SK-N-SH (cell line): ENCODE results near the gene TFE3. TPM values are rescaled to one million over a fixed set of nuclear protein-coding genes. Genes with fewer than 3 reads are reported as not detected.
"Not testable (repeated sequence)": the region's sequence is repeated elsewhere in the genome, so short reads cannot be mapped to it uniquely, and the experiment has no call there.

ENCODE experiments used
- CTCF ChIA-PET: fragments of 300-600, 350-600 bp; formaldehyde crosslinking; extraction: SDS; loops from one replicate; lab custom pipeline; 2021; lab: Yijun Ruan, JAX
- POLR2A ChIA-PET: fragments of 350-600 bp; sonication (Branson Sonifier 250); formaldehyde crosslinking; extraction: SDS; loops from one replicate; lab custom pipeline; 2020; ENCODE audit warnings: antibody characterized with exemption, inconsistent platforms; lab: Yijun Ruan, JAX
- DNase-seq: peaks from one replicate; pipeline ENCODE4 v3.0.0; 2012
- H2AFZ ChIP-seq: fragments of 200-600 bp; sonication (generic); 2 replicates; pipeline ENCODE4 v1.8.1; 2016; ENCODE audit warnings: antibody characterized with exemption, mild to moderate bottlenecking, low read depth
- H3F3A ChIP-seq: fragments of 200-600 bp; sonication (generic); replicated peaks from 2 replicates; pipeline ENCODE3; 2016; ENCODE audit warnings: antibody characterized with exemption, mild to moderate bottlenecking; ENCODE audit not compliant: insufficient read depth
- H3K27ac ChIP-seq, 2 experiments: fragments of 200-500 bp in 1 of 2; fragments of 200-600 bp in 1 of 2; sonication (Bioruptor generic) in 1 of 2; sonication (generic), shearing (Covaris generic) in 1 of 2; 2 replicates each; pipeline versions ENCODE4 v1.5.1 to v1.6.1; 2014 to 2016; ENCODE audit warnings: low read depth in 2 of 2, inconsistent platforms in 1 of 2, low read length in 1 of 2, mild to moderate bottlenecking in 1 of 2, mixed read lengths in 1 of 2
- H3K27me3 ChIP-seq: fragments of 200-600 bp; sonication (generic), shearing (Covaris generic); 2 replicates; pipeline ENCODE4 v1.6.1; 2016; ENCODE audit warnings: mixed run types; ENCODE audit not compliant: insufficient read depth
- H3K36me3 ChIP-seq, 2 experiments: fragments of 200-500 bp in 1 of 2; fragments of 200-600 bp in 1 of 2; sonication (Bioruptor generic) in 1 of 2; sonication (generic) in 1 of 2; replicated peaks in 1 of 2; 2 replicates each; pipeline versions ENCODE3 to v1.5.1; 2014 to 2016; ENCODE audit warnings: low read length in 1 of 2, mild to moderate bottlenecking in 1 of 2; ENCODE audit not compliant: insufficient read depth in 2 of 2, control insufficient read depth in 1 of 2
- H3K4me1 ChIP-seq, 2 experiments: fragments of 200-500 bp in 1 of 2; fragments of 200-600 bp in 1 of 2; sonication (Bioruptor generic) in 1 of 2; sonication (generic), shearing (Covaris generic) in 1 of 2; 2 replicates each; pipeline versions ENCODE4 v1.5.1 to v1.6.1; 2014 to 2016; ENCODE audit warnings: low read depth in 1 of 2, low read length in 1 of 2, mixed run types in 1 of 2; ENCODE audit not compliant: insufficient read depth in 2 of 2, control insufficient read depth in 1 of 2
- H3K4me2 ChIP-seq: fragments of 200-600 bp; sonication (generic), shearing (Covaris generic); 2 replicates; pipeline ENCODE4 v1.6.1; 2017; ENCODE audit warnings: mixed run types
- H3K4me3 ChIP-seq, 2 experiments: fragments of 200-500 bp in 1 of 2; fragments of 200-600 bp in 1 of 2; sonication (Bioruptor generic) in 1 of 2; sonication (generic), shearing (Covaris generic) in 1 of 2; 2 replicates each; pipeline versions ENCODE4 v1.5.1 to v1.8.1; 2014 to 2016; ENCODE audit warnings: low read depth in 2 of 2, inconsistent platforms in 1 of 2, low read length in 1 of 2, mild to moderate bottlenecking in 1 of 2, mixed read lengths in 1 of 2, moderate library complexity in 1 of 2
- H3K79me2 ChIP-seq: fragments of 200-600 bp; sonication (generic); 2 replicates; pipeline ENCODE4 v1.8.1; 2017; ENCODE audit warnings: mild to moderate bottlenecking; ENCODE audit not compliant: insufficient read depth
- H3K9ac ChIP-seq: fragments of 200-600 bp; sonication (generic); 2 replicates; pipeline ENCODE4 v1.6.1; 2017; ENCODE audit warnings: mixed run types
- H3K9me2 ChIP-seq: fragments of 200-600 bp; sonication (generic); 2 replicates; pipeline ENCODE4 v1.6.1; 2017; ENCODE audit warnings: mixed run types
- H3K9me3 ChIP-seq: fragments of 200-600 bp; sonication (generic); 2 replicates; pipeline ENCODE4 v1.6.1; 2017; ENCODE audit warnings: mixed run types, mild to moderate bottlenecking, moderate library complexity
- H4K20me1 ChIP-seq: fragments of 200-600 bp; sonication (generic); 2 replicates; pipeline ENCODE4 v1.6.1; 2017; ENCODE audit warnings: mild to moderate bottlenecking, mixed run types; ENCODE audit not compliant: insufficient read depth
- ELF1 ChIP-seq: IDR thresholded peaks from 2 replicates; pipeline ENCODE4 v1.4.0; 2012
- EZH2phosphoT487 ChIP-seq: fragments of 200-600 bp; sonication (generic); IDR thresholded peaks from 2 replicates; pipeline ENCODE4 v1.6.1; 2017; ENCODE audit warnings: low read depth, mixed run types, mild to moderate bottlenecking, antibody characterized with exemption, moderate library complexity, borderline replicate concordance
- FOSL2 ChIP-seq: IDR thresholded peaks from 2 replicates; pipeline ENCODE4 v1.4.0; 2012; ENCODE audit warnings: low read depth, mild to moderate bottlenecking, moderate library complexity, borderline replicate concordance
- FOXJ3 ChIP-seq: sonication (generic); formaldehyde crosslinking; IDR thresholded peaks from 2 replicates; pipeline ENCODE4 v1.5.1; 2020; ENCODE audit warnings: mild to moderate bottlenecking, missing genetic modification reagents
- FOXM1 ChIP-seq: IDR thresholded peaks from 2 replicates; pipeline ENCODE4 v1.4.0; 2012; ENCODE audit warnings: low read depth, mild to moderate bottlenecking
- GATA2 ChIP-seq: sonication (generic); formaldehyde crosslinking; IDR thresholded peaks from 2 replicates; pipeline ENCODE4 v1.5.0; 2020; ENCODE audit warnings: mild to moderate bottlenecking, missing genetic modification reagents
- NFIC ChIP-seq: IDR thresholded peaks from 2 replicates; pipeline ENCODE4 v1.4.0; 2012; ENCODE audit warnings: borderline replicate concordance
- NRF1 ChIP-seq: IDR thresholded peaks from 2 replicates; pipeline ENCODE4 v1.6.1; 2012; ENCODE audit warnings: low read depth, mild to moderate bottlenecking, low read length
- RCOR1 ChIP-seq: fragments of 150-350 bp; IDR thresholded peaks from 2 replicates; pipeline ENCODE4 v1.6.1; 2017; ENCODE audit warnings: antibody characterized with exemption, low read length
- SIN3A ChIP-seq: IDR thresholded peaks from 2 replicates; pipeline ENCODE4 v1.6.1; 2012; ENCODE audit warnings: low read depth, mild to moderate bottlenecking, low read length, moderate library complexity, borderline replicate concordance
- SMC3 ChIP-seq: IDR thresholded peaks from 2 replicates; pipeline ENCODE4 v1.6.1; 2012; ENCODE audit warnings: low read depth, low read length, improper control_type of control experiment
- TAF1 ChIP-seq: IDR thresholded peaks from 2 replicates; pipeline ENCODE4 v1.6.1; 2012; ENCODE audit warnings: low read depth, mild to moderate bottlenecking, low read length, moderate library complexity, borderline replicate concordance
- TEAD4 ChIP-seq: IDR thresholded peaks from 2 replicates; pipeline ENCODE4 v1.4.0; 2012; ENCODE audit warnings: mild to moderate bottlenecking, borderline replicate concordance; ENCODE audit not compliant: insufficient read depth
- whole genome bisulfite sequencing: methylation state at CpG from one replicate; pipeline ENCODE4 v1.1.6; 2017; ENCODE audit warnings: low lambda C conversion rate; 5-methylcytosine and 5-hydroxymethylcytosine counted together
- polyA plus RNA-seq, 3 experiments: library from polyadenylated mRNA; depleted of rRNA; stranded (reverse); fragments of >200 nt; gene quantifications; 2 replicates each; pipeline ENCODE4 v1.2.3, GENCODE V29; 2012
- TF ChIP-seq, protein P1 (sequence below): fragments of 200-600 bp; sonication (generic); IDR thresholded peaks from 2 replicates; pipeline ENCODE4 v1.6.1; 2017; ENCODE audit warnings: antibody characterized with exemption, mild to moderate bottlenecking, moderate library complexity
- TF ChIP-seq, protein P2 (sequence below): IDR thresholded peaks from 2 replicates; pipeline ENCODE4 v1.4.0; 2012; ENCODE audit warnings: low read depth, borderline replicate concordance
- TF ChIP-seq, protein P3 (sequence below): IDR thresholded peaks from 2 replicates; pipeline ENCODE4 v1.4.0; 2012; ENCODE audit warnings: low read depth, borderline replicate concordance
- TF ChIP-seq, protein P4 (sequence below): fragments of 150-350 bp; IDR thresholded peaks from 2 replicates; pipeline ENCODE4 v1.6.1; 2016; ENCODE audit warnings: mild to moderate bottlenecking, low read depth, low read length
- TF ChIP-seq, protein P5 (sequence below): IDR thresholded peaks from 2 replicates; pipeline ENCODE4 v1.4.0; 2012; ENCODE audit warnings: low read depth

The TFE3 gene
- polyA plus RNA-seq, 1 of the 3 experiments (the other 2 are of a cell fraction) = 14.0 TPM

DNA sequence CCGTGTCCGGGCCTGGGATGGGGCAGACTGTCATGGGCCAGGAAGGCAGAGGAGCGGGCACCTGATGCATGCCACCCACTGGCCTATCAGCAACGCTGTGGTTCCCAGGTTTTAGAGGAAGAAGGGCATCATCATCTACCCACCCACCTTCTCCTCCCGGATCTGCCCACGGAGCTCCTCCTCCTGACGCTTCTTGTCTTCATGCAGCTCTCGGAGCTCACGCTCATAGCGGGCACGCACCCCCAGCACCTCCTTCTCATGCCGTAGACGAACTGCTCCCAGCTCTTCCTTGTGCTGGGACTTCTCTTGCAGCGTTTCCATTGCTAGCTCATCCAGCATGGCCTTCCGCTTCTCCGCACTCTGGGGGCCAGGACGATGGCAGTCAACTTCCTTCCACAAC is 60.1 kb downstream of the TFE3 start (continued):
- TF ChIP-seq, protein P1, sequence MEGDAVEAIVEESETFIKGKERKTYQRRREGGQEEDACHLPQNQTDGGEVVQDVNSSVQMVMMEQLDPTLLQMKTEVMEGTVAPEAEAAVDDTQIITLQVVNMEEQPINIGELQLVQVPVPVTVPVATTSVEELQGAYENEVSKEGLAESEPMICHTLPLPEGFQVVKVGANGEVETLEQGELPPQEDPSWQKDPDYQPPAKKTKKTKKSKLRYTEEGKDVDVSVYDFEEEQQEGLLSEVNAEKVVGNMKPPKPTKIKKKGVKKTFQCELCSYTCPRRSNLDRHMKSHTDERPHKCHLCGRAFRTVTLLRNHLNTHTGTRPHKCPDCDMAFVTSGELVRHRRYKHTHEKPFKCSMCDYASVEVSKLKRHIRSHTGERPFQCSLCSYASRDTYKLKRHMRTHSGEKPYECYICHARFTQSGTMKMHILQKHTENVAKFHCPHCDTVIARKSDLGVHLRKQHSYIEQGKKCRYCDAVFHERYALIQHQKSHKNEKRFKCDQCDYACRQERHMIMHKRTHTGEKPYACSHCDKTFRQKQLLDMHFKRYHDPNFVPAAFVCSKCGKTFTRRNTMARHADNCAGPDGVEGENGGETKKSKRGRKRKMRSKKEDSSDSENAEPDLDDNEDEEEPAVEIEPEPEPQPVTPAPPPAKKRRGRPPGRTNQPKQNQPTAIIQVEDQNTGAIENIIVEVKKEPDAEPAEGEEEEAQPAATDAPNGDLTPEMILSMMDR = no peak
- TF ChIP-seq FOSL2 (no peak), FOXJ3 (no peak)

DNA sequence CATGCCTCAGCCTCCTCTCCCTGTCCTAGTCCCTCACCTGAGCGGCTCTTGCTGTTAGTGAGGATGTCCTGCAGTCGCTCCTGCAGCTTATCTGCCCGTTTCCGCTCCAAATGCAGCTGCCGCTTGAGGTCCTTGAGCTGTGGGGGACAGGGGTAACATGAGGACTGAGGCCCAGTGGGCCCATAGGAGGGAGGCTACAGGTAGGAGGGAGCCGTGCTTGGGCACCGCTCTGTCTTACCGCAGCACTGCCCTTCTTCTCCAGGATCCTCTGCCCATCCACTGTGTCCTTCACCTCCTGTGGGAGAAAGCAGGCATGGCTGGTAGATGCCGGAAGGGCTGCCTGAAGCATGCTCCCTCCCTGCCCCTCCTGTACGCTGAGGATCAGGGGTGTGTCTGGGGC is 62.0 kb downstream of the TFE3 start:
- Histone ChIP-seq H3K27ac (no peak overlapping the region), H3K4me3 (no peak overlapping the region), H3K27me3 (no peaks in the 10 kb centered on the region), H3K9me2 (no peaks in the 10 kb centered on the region), H3F3A (no peaks in the 10 kb centered on the region), H3K36me3 (peaks cover 24 to 45% of the 10 kb centered on the region in 2 experiments)
- no peak for DNase-seq
- 86% methylated on average over 4 of the region's 10 CpGs for WGBS
- TF ChIP-seq SMC3 (no peak), SIN3A (no peak), NRF1 (no peak), EZH2phosphoT487 (no peak), GATA2 (CRISPR knock-in tag) (no peak), TEAD4 (no peak), TAF1 (no peak), NFIC (no peak), ELF1 (no peak), FOXM1 (no peak), RCOR1 (no peak)
- TF ChIP-seq, protein P2, sequence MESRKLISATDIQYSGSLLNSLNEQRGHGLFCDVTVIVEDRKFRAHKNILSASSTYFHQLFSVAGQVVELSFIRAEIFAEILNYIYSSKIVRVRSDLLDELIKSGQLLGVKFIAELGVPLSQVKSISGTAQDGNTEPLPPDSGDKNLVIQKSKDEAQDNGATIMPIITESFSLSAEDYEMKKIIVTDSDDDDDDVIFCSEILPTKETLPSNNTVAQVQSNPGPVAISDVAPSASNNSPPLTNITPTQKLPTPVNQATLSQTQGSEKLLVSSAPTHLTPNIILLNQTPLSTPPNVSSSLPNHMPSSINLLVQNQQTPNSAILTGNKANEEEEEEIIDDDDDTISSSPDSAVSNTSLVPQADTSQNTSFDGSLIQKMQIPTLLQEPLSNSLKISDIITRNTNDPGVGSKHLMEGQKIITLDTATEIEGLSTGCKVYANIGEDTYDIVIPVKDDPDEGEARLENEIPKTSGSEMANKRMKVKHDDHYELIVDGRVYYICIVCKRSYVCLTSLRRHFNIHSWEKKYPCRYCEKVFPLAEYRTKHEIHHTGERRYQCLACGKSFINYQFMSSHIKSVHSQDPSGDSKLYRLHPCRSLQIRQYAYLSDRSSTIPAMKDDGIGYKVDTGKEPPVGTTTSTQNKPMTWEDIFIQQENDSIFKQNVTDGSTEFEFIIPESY = no peak
- TF ChIP-seq, protein P3, sequence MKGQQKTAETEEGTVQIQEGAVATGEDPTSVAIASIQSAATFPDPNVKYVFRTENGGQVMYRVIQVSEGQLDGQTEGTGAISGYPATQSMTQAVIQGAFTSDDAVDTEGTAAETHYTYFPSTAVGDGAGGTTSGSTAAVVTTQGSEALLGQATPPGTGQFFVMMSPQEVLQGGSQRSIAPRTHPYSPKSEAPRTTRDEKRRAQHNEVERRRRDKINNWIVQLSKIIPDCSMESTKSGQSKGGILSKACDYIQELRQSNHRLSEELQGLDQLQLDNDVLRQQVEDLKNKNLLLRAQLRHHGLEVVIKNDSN = no peak
- TF ChIP-seq, protein P1 = no peak
- TF ChIP-seq, protein P4, sequence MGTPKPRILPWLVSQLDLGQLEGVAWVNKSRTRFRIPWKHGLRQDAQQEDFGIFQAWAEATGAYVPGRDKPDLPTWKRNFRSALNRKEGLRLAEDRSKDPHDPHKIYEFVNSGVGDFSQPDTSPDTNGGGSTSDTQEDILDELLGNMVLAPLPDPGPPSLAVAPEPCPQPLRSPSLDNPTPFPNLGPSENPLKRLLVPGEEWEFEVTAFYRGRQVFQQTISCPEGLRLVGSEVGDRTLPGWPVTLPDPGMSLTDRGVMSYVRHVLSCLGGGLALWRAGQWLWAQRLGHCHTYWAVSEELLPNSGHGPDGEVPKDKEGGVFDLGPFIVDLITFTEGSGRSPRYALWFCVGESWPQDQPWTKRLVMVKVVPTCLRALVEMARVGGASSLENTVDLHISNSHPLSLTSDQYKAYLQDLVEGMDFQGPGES = no peak
- TF ChIP-seq, protein P5, sequence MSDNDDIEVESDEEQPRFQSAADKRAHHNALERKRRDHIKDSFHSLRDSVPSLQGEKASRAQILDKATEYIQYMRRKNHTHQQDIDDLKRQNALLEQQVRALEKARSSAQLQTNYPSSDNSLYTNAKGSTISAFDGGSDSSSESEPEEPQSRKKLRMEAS = no peak
- TF ChIP-seq, all 33 proteins: peak for 0
- H4K20me1 ChIP-seq = no peaks in the 10 kb centered on the region
- H3K4me1 ChIP-seq = no peaks in the 10 kb centered on the region
- H3K9me3 ChIP-seq = no peaks in the 10 kb centered on the region
- no peaks in the 10 kb centered on the region for H3K79me2 ChIP-seq
- no peak overlapping the region for H2AFZ ChIP-seq
- H3K4me2 ChIP-seq = no peak overlapping the region
- POLR2A ChIA-PET = no interaction called here
- CTCF ChIA-PET = interaction anchor here (3.3 kb wide), 1 partner anchor 9 kb away, joined by 14 read pairs; the partner anchor contains the start of gene KCND1
- no peak overlapping the region for H3K9ac ChIP-seq

DNA sequence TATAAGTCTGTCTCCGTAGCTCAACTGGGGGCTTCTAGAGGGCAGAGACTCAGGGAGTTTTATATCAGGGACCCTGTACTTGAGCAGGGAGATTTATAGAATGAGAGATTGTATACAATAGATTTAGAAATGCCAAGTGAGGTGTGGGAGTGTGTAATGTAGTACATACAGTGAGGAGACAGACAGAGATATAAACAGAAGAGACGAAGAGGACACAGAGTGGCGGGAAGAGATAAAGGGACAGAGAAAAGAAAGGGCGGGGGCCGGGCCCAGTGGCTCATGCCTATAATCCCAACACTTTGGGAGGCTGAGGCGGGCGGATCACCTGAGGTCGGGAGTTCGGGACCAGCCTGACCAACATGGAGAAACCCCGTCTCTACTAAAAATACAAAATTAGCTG is 62.8 kb downstream of the TFE3 start:
- H4K20me1 ChIP-seq, H3K9me2 ChIP-seq, H3K4me3 ChIP-seq, H3K79me2 ChIP-seq, H3K4me2 ChIP-seq, H3K4me1 ChIP-seq, H3K9me3 ChIP-seq, H3K27me3 ChIP-seq, POLR2A ChIA-PET, H3K27ac ChIP-seq, H2AFZ ChIP-seq, DNase-seq, H3K9ac ChIP-seq, H3F3A ChIP-seq: not testable (repeated sequence)
- peaks cover 21 to 51% of the 10 kb centered on the region in 2 experiments for H3K36me3 ChIP-seq
- CTCF ChIA-PET = interaction anchor here (3.3 kb wide), 1 partner anchor 8 kb away, joined by 14 read pairs; the partner anchor contains the start of gene KCND1
- WGBS = 86% methylated on average over 10 of the region's 10 CpGs
